Fibroblast of upper back skin (primary cell): ENCODE data around the gene DYNC2I2.
A peak's percentile ranks its signal among the peaks of the same experiment; 100 is the strongest.
"Not testable (repeated sequence)": the region's sequence is repeated elsewhere in the genome, so short reads cannot be mapped to it uniquely, and the experiment has no call there.

Experiments
- DNase-seq: peaks from one replicate; pipeline ENCODE4 v3.0.0-alpha.2; 2013

Gene DYNC2I2

DNA sequence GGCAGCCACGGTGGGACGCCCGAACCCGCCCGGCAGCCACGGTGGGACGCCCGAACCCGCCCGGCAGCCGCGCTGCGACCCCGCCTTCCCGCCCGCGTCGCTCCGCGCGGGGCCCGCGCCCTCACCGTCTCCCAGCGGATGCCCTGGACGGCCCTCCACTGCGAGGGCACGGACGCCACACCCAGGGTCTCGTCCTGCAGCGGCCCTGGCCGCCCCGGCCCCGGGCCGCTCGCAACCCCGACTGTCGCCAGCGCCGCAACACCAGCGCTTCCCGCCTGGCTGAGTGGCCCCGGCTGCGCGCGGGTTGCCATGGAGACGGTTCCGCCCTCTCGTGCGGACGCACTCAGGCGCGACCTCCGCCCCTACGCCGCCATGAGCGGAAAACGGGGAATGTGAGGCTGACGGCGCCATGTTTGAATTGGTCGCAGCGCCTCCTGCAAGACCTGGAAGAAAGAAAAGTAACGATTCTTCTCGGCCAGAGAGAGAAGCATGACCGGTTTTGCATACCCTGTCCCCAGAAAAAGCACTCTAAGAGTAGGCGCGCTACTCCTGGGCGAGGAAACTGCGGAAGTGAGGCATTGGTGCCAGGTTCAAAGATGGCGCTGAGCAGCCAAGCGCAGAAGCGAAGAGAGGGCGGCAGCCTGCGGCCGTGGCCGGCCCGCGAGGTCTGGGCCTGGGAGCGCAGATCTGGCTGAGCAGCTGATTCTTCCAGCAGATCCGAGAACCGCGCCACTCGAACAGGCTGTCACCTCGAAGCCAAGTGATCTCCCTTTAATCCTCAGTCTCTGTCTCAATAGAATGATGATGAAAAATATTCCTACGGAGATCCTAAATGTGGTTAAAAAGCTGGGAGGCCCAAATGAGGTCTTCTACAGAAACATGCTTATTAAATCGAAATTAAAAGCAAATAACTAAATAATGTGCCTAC is at the start of gene DYNC2I2:
Gene DYNC2I2, minus strand, starts transcription at position 432 of the 928 bp plus-strand sequence. Its CDS starts 121 bp downstream, at position 311.
- DNase-seq = peak; percentile 93

DNA sequence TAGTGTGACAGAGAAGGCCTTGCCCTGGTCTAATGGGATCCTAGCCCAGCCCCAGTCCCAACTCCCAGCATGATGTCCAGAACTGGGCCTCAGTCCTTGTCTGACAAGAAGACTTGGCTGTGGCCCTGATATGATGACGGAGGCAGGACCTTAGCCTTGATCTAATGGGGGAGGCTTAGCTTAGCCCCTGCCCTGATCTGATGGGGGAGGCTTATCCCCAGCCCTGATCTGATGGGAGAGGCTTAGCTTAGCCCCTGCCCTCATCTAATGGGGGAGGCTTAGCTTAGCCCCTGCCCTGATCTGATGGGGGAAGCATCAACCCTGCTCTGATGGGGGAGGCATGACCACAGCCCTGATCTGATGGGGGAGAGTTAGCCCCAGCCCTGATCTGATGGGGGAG is 49.4 kb upstream of the DYNC2I2 start:
- no peak for DNase-seq

DNA sequence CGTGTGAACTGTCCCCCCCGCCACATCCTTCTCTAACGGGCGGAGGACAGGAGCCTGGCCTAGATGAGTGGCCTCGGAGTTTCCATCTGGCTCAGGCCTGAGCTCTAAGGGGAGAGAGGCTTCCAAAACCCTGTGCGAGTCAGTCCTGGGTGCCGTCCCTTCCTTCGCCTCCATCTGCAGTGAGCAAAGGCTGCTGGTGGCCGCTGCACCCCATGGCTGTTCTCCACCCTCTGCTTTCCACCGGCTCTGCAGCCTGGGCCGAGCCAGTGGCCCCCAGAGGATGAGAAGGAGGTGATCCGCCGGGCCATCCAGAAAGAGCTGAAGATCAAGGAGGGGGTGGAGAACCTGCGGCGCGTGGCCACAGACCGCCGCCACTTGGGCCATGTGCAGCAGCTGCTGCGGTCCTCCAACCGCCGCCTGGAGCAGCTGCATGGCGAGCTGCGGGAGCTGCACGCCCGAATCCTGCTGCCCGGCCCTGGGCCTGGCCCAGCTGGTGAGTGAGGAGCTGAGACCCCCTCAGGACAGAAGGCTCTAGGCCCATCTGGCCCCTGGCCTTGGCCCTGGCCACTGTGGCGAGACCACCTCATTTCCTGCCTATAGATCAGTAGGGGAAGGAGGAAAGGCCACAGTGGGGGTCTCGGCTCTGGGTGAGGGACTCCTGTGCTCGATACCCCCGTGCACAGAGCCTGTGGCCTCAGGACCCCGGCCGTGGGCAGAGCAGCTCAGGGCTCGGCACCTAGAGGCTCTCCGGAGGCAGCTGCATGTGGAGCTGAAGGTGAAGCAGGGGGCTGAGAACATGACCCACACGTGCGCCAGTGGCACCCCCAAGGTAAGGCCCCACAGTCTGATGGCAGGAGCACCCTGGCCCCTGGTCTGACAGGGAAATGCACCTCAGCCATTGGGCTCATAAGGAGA is 48.7 kb upstream of the DYNC2I2 start:
- no peak for DNase-seq

DNA sequence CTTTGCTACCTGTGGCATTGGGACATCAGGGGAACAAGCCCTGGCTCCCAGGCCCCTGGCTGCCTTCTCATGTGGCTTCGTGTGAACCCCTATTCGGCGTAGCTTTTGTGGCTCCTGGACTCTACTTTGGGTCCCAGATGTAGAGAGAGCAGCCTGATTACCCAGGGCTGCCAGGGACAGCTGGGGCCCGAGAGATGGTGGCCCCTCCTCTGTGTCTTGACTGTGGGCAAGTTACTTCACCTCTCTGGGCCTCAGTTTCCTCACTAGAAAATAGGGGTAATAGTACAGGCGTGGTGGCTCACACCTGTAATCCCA is 47.7 kb upstream of the DYNC2I2 start:
- DNase-seq = no peak

DNA sequence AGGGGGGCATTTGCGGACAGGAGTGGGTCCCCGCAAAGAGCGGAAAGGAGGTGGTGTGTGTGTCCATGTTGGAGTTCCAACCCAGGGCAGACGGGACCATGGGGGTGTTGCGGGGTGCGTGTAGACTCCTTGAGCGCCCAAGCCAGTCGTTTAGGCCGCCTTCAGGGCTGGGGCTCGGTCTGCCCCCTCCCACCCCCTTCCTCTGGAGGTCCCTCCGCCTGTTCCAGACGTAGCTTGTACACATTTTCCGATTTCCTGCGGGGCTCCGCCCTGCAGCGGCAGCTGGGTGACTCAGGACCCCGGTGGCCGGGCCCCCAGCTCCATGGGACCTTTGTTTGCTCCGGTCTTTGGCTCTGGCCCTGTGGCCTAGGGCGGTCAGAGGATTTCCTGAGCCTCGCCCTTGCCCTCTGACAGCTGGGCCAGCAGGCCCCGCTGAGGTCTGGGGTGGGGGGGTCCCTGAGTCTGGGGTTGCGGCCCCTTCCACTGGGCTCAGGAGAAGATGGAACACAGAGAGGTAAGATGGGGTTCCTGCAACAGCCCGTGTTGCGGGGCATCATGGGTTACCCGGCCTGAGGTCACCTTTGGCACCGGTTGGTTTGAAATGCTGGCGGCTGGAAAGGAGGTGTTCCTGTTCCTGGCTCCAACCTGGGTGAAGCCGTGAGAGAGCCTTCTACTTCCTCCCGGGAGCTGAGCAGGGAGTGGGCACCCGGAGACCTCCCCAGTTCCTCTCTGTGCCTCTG is 47.1 kb upstream of the DYNC2I2 start:
- DNase-seq = no peak

DNA sequence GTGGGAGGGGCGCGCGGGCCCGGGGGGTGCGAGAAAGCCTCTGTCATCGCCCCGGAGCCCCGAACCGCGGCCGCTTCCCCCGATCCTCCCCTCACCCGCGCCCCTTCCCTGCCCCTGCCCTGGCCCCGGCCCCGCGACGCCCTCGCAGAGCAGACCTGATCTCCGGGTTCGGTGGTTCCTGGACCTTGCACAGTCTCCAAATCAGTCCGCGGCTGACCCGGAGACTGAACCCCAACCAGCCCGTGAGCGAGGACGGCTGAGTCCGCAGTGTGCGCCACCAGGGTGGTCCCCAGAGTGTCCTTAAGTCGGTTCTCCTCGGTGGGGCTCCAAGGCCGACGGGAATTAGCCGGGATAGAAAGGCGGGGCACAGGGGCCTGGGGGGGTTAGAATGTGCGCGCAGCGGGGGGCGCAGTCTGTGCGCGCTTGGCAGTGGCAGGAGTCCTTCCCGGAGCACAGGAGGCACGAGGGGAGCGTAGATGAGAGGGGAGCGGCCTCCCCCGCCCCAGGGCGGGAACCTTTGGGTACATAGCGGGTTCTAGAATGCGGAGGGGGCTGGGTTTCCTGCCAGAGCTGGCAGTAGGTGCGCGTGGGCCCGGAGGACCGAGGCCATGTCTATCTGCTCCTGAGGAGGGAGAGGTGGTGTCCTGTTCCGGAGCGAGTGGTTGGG is 46.4 kb upstream of the DYNC2I2 start:
- peak; percentile 20 for DNase-seq

DNA sequence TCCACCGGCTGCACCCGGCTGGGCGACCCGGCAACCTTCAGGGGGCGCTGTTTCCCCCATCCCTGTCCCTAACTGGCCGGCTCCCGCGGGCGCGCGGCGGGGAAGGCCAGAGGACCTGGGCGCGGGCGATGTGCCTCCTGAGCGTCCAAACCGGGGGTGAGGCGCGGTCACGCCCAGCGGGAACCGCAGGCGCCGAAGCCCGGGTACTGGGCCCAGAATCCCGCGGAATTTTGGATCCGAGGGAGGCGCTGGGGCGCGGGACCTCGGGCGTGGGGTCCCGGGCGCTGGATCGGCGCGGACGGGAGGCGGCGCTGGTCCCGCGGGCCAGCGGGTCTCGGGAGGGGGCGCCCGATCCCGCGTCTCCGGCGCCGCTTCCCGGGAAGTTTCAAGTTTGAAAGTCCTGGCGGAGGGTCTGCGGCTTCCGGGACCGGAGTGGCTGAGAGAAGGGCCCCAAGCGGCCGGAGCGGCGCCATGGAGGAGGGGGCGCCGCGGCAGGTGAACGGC is 45.9 kb upstream of the DYNC2I2 start, which contains the start of gene PKN3:
Gene PKN3, plus strand, starts transcription at position 59 of the 504 bp plus-strand sequence. Its CDS starts 413 bp downstream, at position 472.
- peak; percentile 75 for DNase-seq

DNA sequence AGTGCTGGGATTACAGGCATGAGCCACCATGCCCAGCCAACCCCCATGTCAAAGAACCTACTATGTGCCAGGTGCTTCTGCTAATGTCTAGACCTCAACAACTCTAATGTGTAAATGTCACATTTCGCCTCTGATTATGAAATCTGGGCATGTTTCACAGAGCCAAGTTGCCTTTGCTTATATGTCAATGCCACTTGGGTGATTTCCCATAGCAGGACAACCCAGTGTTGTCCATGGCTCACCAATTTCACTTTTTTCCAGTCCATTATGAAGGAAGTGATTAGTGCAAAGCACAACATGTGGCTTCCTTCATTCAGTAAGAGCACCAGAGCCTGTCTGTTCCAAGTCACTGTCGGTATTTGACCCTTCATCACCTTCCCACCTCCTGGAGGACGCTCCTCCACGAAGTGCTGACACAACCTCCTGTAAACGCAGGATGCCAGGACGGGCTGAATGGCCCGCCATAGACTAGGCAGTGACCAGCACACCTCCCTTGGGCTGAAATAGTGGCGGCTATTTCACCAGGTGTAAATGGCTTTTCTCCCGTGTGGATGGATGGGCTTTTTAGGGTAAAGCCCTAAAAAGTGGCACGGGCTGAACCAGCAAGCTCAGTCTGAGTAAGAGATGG is 44.7 kb upstream of the DYNC2I2 start:
- DNase-seq = no peak

DNA sequence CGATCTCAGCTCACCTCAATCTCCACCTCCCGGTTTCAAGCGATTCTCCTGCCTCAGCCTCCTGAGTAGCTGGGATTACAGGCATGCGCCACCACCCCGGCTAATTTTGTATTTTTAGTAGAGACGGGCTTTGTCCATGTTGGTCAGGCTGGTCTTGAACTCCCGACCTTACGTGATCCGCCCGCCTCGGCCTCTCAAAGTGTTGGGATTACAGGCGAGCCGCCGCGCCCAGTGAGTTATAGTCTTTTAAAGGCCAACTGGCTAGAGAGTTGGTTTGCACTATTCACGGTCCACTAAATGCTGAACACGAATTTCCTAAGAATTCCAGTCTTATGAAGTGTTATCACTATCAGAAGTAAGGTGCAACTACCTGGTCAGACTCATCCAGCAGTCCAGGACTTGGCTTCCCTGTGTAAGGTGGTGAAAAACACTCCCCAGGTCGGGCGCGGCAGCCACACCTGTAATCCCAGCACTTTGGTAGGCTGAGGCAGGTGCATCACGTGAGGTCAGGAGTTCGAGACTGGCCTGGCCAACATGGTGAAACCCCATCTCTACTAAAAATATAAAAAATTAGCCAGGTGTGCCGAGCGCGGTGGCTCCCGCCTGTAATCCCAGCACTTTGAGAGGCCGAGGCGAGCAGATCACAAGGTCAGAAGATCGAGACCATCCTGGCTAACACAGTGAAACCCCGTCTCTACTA is 42.6 kb upstream of the DYNC2I2 start:
- DNase-seq = not testable (repeated sequence)

DNA sequence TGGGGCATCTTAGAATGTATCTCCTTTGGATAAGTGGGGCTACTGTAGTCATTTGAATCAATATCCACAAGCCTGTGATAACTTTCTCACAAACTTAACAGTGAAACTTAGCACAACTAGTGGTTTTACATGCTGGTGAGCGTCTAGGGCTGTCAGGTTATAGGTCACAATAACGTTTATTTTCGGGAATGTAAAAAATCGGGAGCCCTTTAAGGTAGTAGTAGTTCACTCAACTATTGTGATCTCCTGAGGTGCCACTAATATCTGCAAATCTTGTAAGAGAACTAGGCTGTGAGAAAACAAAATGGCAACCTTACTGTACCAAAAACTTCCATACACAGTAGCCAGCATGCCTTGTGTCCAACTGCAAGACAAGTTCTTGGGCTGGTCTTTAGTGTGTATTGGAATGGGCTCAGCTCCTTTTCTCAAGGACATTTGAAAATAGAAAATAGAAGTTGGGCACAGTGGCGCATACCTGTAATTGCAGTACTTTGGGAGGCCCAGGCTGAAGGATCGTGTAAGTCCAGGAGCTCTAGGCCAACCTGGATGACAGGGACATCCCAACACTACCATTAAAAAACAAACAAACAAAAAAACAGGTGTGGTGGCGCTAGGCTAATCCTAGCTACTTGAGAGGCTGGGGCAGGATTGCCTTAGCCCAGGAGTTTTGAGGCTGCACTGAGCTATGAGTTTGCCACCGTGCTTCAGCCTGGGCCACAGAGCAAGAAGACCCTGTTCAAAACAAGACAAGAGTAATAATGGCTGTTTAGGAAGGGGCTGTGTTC is 40.5 kb upstream of the DYNC2I2 start:
- no peak for DNase-seq

DNA sequence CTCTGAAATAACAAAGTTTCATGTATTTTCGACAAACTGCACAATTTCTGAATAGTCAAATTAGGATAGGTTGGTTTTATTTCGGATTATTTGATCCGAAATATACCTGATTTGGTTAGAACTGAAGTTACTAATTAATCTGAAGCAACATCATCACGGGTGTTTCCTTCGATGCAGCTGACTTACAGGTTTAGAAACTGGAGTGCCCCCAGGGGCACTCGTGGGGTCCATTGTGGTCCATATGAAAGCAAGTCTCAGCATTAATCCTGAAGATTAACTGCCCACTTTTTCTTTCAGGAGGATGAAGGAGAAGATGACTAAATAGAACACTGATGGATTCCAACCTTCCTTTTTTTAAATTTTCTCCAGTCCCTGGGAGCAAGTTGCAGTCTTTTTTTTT is 37.7 kb upstream of the DYNC2I2 start:
- DNase-seq = no peak

DNA sequence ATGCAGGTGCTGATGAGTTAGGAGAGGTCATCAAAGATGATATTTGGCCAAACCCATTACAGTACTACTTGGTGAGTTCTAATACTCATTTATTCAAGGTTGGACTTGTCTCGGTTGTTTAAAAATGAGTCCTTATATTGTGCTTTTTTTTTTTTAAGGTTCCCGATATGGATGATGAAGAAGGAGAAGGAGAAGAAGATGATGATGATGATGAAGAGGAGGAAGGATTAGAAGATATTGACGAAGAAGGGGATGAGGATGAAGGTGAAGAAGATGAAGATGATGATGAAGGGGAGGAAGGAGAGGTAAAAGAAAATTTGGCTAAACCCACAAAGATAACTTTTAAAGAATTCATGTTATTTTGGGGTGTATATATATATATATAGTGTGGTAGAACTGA is 37.1 kb upstream of the DYNC2I2 start:
- not testable (repeated sequence) for DNase-seq

DNA sequence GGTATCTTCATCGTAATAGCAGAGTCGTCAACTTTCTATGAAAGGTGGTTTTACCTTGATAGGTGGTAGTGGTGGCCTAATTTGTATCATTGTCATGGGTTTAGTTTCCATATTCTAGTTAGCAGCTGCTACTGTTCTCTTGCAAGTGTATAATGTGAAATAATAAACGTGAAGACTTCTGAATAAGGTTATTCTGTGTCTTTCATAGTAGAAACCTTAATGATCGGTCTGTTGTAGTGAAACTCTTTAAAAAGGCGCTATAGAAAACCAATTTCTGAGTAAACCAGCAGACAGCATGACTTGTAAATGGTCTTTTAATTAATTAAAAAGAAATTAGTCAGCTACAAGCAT is 34.0 kb upstream of the DYNC2I2 start:
- no peak for DNase-seq

DNA sequence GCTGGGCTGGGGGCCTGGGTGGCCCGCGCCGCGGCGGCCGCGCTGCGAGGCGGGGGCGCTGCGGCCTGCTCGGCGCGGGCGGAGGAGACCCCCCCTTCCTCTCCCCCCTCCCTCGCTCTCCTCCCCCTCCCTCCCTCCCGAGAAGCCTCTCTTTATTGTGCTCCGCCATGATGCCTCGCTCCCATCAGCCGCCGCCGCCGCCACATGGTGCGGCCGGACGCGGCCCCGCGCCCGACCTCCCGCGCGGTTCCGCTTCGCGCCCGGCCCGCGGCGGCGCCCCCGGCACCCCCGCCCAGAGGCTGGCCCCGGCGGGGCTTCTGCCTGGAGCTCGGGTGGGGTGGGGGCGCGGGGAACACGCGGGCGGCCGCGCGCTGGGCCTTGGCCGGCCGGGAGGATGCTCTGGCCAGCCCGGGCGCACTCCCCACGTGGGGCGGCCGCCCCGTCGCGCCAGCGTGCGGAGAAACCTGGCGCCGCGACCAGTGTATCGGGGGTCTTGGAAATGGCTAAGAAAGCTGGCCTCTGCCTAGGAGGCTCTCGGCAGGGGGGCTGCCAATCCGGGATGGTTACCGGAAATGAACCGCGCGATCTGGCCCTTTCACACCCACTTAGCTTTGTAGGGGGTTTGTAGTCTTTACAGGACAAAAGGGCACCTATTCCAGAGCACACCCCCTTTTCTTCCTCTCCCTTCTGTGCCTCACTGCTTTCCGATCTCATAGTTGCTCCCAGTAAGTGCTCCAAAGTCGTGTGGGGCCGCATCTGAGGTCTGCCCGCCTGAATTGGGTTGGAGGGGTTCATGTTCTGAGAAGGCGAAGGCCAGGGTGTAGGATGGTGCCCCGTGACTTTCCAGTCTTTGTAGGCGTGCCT is 33.4 kb upstream of the DYNC2I2 start:
- peak; percentile 48 for DNase-seq

DNA sequence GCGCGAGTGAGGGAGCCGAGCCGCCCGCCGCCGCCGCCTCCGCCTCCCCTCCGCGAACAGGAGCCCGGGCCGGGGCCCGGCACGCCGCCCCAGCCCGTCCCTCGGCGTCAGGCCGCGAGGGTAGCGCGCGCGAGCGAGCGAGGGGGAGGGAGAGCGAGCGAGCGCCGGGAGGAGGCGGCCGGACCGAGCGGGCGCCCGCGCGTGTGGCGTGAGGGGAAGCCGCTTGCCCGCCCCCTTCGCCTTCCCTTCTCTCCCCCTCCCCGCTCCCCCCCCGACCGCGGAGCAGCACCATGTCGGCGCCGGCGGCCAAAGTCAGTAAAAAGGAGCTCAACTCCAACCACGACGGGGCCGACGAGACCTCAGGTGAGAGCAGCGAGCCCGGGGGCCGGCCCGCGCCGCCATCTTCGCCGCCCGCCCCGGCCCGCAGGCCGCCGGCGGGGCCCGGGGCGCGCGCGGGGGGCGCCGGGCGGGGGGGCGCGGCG is 32.7 kb upstream of the DYNC2I2 start:
- DNase-seq = no peak

DNA sequence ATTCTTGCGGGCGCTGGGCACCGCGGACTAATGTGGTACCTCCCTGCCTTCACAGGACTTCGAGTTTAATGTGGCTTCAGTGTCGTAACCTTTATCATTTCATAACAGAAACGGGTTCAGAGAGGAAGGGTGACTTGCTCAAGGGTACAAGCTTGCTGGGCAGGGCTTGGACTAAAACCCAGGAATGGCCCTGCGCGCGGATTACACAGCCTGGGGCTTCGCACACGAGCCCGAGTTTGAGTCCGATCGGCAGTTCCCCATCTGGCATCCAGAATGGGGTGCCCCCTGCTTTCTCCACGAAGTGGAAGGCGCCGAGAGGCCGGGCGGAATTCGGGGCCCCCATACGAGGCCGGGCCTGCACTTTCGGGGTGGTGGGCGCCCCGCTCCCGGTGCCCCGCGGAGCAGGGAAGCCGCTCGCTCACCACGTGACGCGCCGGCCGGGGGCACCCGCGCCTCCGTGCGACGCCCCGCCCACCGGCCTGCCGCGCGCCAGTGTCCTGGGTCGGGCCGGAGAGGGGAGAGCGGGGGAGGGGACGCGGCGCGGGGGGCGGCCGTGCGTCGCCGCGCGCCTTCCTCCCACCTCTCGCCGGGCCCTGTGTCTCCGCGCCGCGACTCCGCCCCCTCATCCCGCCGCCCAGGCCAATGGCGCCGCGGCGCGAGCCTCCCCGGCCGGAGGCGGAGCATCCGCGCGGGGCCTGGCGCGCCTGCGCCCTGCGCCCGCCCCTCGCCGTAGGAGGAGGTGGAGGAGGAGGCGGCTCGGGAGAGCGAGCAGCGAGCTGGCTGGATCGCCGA is 32.0 kb upstream of the DYNC2I2 start, which contains the start of gene SET:
Gene SET, plus strand, starts transcription at position 722 of the 792 bp plus-strand sequence. CDS start 361 bp downstream, outside the sequence.
- DNase-seq = peak; percentile 93

DNA sequence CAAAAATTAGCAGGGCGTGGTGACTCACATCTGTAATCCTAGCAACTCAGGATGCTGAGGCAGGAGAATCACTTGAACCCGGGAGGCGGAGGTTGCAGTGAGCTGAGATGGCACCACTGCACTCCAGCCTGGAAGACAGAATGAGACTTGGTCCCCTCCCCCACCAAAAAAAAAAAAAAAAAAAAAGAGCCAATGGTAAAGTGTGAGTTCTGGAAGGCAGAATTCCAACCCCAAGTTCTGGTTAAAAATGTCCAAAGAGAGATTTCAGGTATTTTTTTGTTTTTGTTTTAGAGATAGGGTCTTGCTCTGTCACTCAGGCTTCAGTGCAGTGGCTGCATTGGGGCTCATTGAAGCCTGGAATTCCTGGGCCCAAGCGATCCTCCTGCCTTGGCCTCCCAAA is 30.8 kb upstream of the DYNC2I2 start:
- DNase-seq = no peak
